Glutamatergic neuron (in vitro differentiated cells): ENCODE data around the gene PTDSS2. TPM values are rescaled to one million over a fixed set of nuclear protein-coding genes. Genes with fewer than 3 reads are reported as not detected.

Experiments
- DNase-seq: peaks from one replicate; pipeline ENCODE4 v3.0.0; 2022
- H3K27ac Mint-ChIP-seq: one replicate; pipeline ENCODE4 v1.8.0; 2020; ENCODE audit warnings: mild to moderate bottlenecking, mixed read lengths, inconsistent platforms; ENCODE audit not compliant: unreplicated experiment
- H3K27me3 Mint-ChIP-seq: one replicate; pipeline ENCODE4 v1.8.0; 2020; ENCODE audit warnings: mild to moderate bottlenecking, moderate library complexity, mixed read lengths, inconsistent platforms; ENCODE audit not compliant: unreplicated experiment
- H3K36me3 Mint-ChIP-seq: one replicate; pipeline ENCODE4 v1.8.0; 2020; ENCODE audit warnings: mild to moderate bottlenecking, mixed read lengths, inconsistent platforms; ENCODE audit not compliant: unreplicated experiment
- H3K4me1 Mint-ChIP-seq: one replicate; pipeline ENCODE4 v1.8.0; 2020; ENCODE audit warnings: mild to moderate bottlenecking, low read depth, mixed read lengths, inconsistent platforms; ENCODE audit not compliant: unreplicated experiment
- H3K4me3 Mint-ChIP-seq: one replicate; pipeline ENCODE4 v1.8.0; 2020; ENCODE audit warnings: mild to moderate bottlenecking, mixed read lengths, inconsistent platforms; ENCODE audit not compliant: unreplicated experiment
- H3K9me3 Mint-ChIP-seq: one replicate; pipeline ENCODE4 v1.8.0; 2020; ENCODE audit warnings: mild to moderate bottlenecking, moderate library complexity, mixed read lengths, inconsistent platforms; ENCODE audit not compliant: unreplicated experiment
- CTCF ChIP-seq: fragments of 200-600 bp; sonication (generic); IDR thresholded peaks from one replicate; pipeline ENCODE4 v1.5.0; 2021; ENCODE audit not compliant: partially characterized antibody, unreplicated experiment
- total RNA-seq: library from RNA; stranded (reverse); fragmentation: NEBNext Ultra II Directional; extraction: Animal tissue kit (Norgen Biotek cat#: 25700); gene quantifications from one replicate; pipeline ENCODE4 v1.2.1, GENCODE V29; 2021; ENCODE audit not compliant: unreplicated experiment

Gene PTDSS2
- total RNA-seq, 1 donor from 2014 or later: 123 TPM

GRCh38 chr11:473962-474785 is 24.1 kb downstream of the PTDSS2 start:
- peak overlapping the region; percentile 94 for H3K27ac Mint-ChIP-seq
- H3K9me3 Mint-ChIP-seq: peaks cover 7% of the 10 kb centered on the region
- DNase-seq: peak; percentile 78
- peaks cover 29% of the 10 kb centered on the region for H3K4me1 Mint-ChIP-seq
- no peak for TF ChIP-seq CTCF
- peaks cover 12% of the 10 kb centered on the region for H3K27me3 Mint-ChIP-seq
- H3K4me3 Mint-ChIP-seq: peak overlapping the region; percentile 38
- no peaks in the 10 kb centered on the region for H3K36me3 Mint-ChIP-seq

- H3K27ac Mint-ChIP-seq: peak overlapping the region; percentile 62
- H3K4me1 Mint-ChIP-seq: peaks cover 23% of the 10 kb centered on the region
- no peak for DNase-seq
- peaks cover 12% of the 10 kb centered on the region for H3K27me3 Mint-ChIP-seq
- no peak for TF ChIP-seq CTCF
- no peaks in the 10 kb centered on the region for H3K36me3 Mint-ChIP-seq
- H3K4me3 Mint-ChIP-seq: no peak overlapping the region
- H3K9me3 Mint-ChIP-seq: peaks cover 7% of the 10 kb centered on the region
These were observed 24.9 kb downstream of the PTDSS2 start for GRCh38 chr11:474914-475506.

GRCh38 chr11:475941-476340 is 25.9 kb downstream of the PTDSS2 start:
- Mint-ChIP-seq H3K4me1 (peaks cover 23% of the 10 kb centered on the region), H3K27me3 (peaks cover 13% of the 10 kb centered on the region), H3K9me3 (peaks cover 8% of the 10 kb centered on the region), H3K36me3 (peaks cover 2% of the 10 kb centered on the region), H3K4me3 (peak overlapping the region; percentile 25), H3K27ac (peak overlapping the region; percentile 77)
- TF ChIP-seq CTCF: no peak
- no peak for DNase-seq

GRCh38 chr11:476416-476815 is 26.3 kb downstream of the PTDSS2 start:
- peaks cover 15% of the 10 kb centered on the region for H3K27me3 Mint-ChIP-seq
- peaks cover 25% of the 10 kb centered on the region for H3K4me1 Mint-ChIP-seq
- peaks cover 6% of the 10 kb centered on the region for H3K36me3 Mint-ChIP-seq
- DNase-seq: no peak
- H3K27ac Mint-ChIP-seq: peak overlapping the region; percentile 77
- peaks cover 10% of the 10 kb centered on the region for H3K9me3 Mint-ChIP-seq
- peak overlapping the region; percentile 32 for H3K4me3 Mint-ChIP-seq
- TF ChIP-seq CTCF: no peak
